H1 (cell line): ENCODE measurements around the gene OLFM2. TPM values are rescaled to one million over a fixed set of nuclear protein-coding genes. Genes with fewer than 3 reads are reported as not detected.
A peak's percentile ranks its signal among the peaks of the same experiment; 100 is the strongest.

ENCODE experiments used
- CTCF ChIA-PET: fragments of 300-600 bp; sonication (Branson Sonifier 250); formaldehyde crosslinking; loops from one replicate; lab custom pipeline; 2021; ENCODE audit not compliant: partially characterized antibody; lab: Charles Lee
- POLR2A ChIA-PET: fragments of 300-600 bp; sonication (Branson Sonifier 250); formaldehyde crosslinking; loops from one replicate; lab custom pipeline; 2021; ENCODE audit warnings: inconsistent platforms; ENCODE audit not compliant: partially characterized antibody; lab: Charles Lee
- DNase-seq, 2 experiments: peaks; one replicate each; pipeline versions ENCODE4 v3.0.0 to v3.0.0-alpha.2; 2010 to 2022; ENCODE audit warnings: low spot score in 2 of 2, low read depth in 1 of 2, mixed read lengths in 1 of 2
- FAIRE-seq: peaks from 2 replicates; lab custom pipeline; 2011; peaks lifted over from hg19 to GRCh38; lab: Jason Lieb, UNC
- H2AFZ ChIP-seq: 2 replicates; pipeline ENCODE4 v1.8.1; 2012; ENCODE audit warnings: low read length, inconsistent platforms
- H2AK5ac ChIP-seq: 2 replicates; pipeline ENCODE4 v1.6.1; 2013; ENCODE audit warnings: low read depth, low read length
- H2BK120ac ChIP-seq: replicated peaks from 2 replicates; pipeline ENCODE3; 2013; ENCODE audit warnings: low read depth, low read length, inconsistent platforms
- H2BK12ac ChIP-seq: 2 replicates; pipeline ENCODE4 v1.6.1; 2013; ENCODE audit warnings: low read depth, low read length
- H2BK15ac ChIP-seq: 2 replicates; pipeline ENCODE4 v1.6.1; 2013; ENCODE audit warnings: low read length
- H2BK20ac ChIP-seq: 2 replicates; pipeline ENCODE4 v1.6.1; 2013; ENCODE audit warnings: low read length
- H2BK5ac ChIP-seq: 2 replicates; pipeline ENCODE4 v1.6.1; 2013; ENCODE audit warnings: low read depth, low read length
- H3K14ac ChIP-seq: 2 replicates; pipeline ENCODE4 v1.6.1; 2013; ENCODE audit warnings: inconsistent platforms; ENCODE audit not compliant: insufficient read length
- H3K18ac ChIP-seq: 2 replicates; pipeline ENCODE4 v1.6.1; 2013; ENCODE audit warnings: low read length; ENCODE audit errors: extremely low read depth
- H3K23ac ChIP-seq: 2 replicates; pipeline ENCODE4 v1.6.1; 2013; ENCODE audit warnings: inconsistent platforms; ENCODE audit not compliant: insufficient read length
- H3K23me2 ChIP-seq: 2 replicates; pipeline ENCODE4 v1.6.1; 2013; ENCODE audit warnings: low read depth, low read length
- H3K27ac ChIP-seq: 2 replicates; pipeline ENCODE4 v1.6.1; 2011; ENCODE audit warnings: low read depth, low read length, inconsistent platforms
- H3K27me3 ChIP-seq, 4 experiments: replicated peaks in 1 of 4; 1 replicate in 1 of 4; 2 replicates in 3 of 4; pipeline versions ENCODE4 v1.6.1 to v1.8.1; 2011 to 2013; ENCODE audit warnings: low read length in 3 of 4, mild to moderate bottlenecking in 3 of 4, inconsistent platforms in 2 of 4, mixed read lengths in 2 of 4, moderate library complexity in 1 of 4; ENCODE audit not compliant: control insufficient read depth in 3 of 4, insufficient read depth in 3 of 4; ENCODE audit errors: extremely low read depth in 1 of 4
- H3K36me3 ChIP-seq, 4 experiments: 2 replicates each; pipeline versions ENCODE4 v1.6.1 to v1.8.1; 2011 to 2013; ENCODE audit warnings: mild to moderate bottlenecking in 4 of 4, low read length in 3 of 4, moderate library complexity in 2 of 4, control low read depth in 1 of 4, inconsistent platforms in 1 of 4; ENCODE audit not compliant: insufficient read depth in 4 of 4, control insufficient read depth in 2 of 4
- H3K4ac ChIP-seq: replicated peaks from 2 replicates; pipeline ENCODE3; 2013; ENCODE audit warnings: low read length, low read depth, mixed read lengths, inconsistent platforms; ENCODE audit not compliant: insufficient read length
- H3K4me1 ChIP-seq, 4 experiments: replicated peaks in 1 of 4; 1 replicate in 1 of 4; 2 replicates in 3 of 4; pipeline versions ENCODE4 v1.6.1 to v1.8.1; 2011 to 2013; ENCODE audit warnings: low read length in 3 of 4, inconsistent platforms in 2 of 4, mixed read lengths in 1 of 4; ENCODE audit not compliant: insufficient read depth in 4 of 4, control insufficient read depth in 3 of 4
- H3K4me2 ChIP-seq, 2 experiments: 2 replicates each; pipeline versions ENCODE4 v1.6.1 to v1.8.1; 2011 to 2013; ENCODE audit warnings: low read depth in 2 of 2, low read length in 2 of 2, control low read depth in 1 of 2, inconsistent platforms in 1 of 2, mild to moderate bottlenecking in 1 of 2; ENCODE audit not compliant: insufficient read depth in 1 of 2
- H3K4me3 ChIP-seq, 4 experiments: fragments of 200-600, 300-600 bp in 1 of 4; sonication (generic), shearing (Covaris generic), sonication (Bioruptor Twin) in 1 of 4; 2 replicates each; pipeline versions ENCODE4 v1.5.1 to v1.8.1; 2011 to 2016; ENCODE audit warnings: low read length in 4 of 4, low read depth in 3 of 4, control low read depth in 2 of 4, inconsistent platforms in 2 of 4, mild to moderate bottlenecking in 2 of 4, mixed read lengths in 1 of 4, moderate library complexity in 1 of 4; ENCODE audit not compliant: insufficient read depth in 2 of 4; ENCODE audit errors: extremely low read depth in 1 of 4
- H3K56ac ChIP-seq: replicated peaks from 2 replicates; pipeline ENCODE3; 2013; ENCODE audit warnings: low read depth, mild to moderate bottlenecking, mixed read lengths, low read length, inconsistent platforms; ENCODE audit not compliant: insufficient read length
- H3K79me1 ChIP-seq: 2 replicates; pipeline ENCODE4 v1.6.1; 2013; ENCODE audit warnings: low read depth, low read length, control low read depth
- H3K79me2 ChIP-seq, 2 experiments: 2 replicates each; pipeline versions ENCODE4 v1.6.1 to v1.8.1; 2012 to 2013; ENCODE audit warnings: low read length in 2 of 2, mild to moderate bottlenecking in 2 of 2, inconsistent platforms in 1 of 2; ENCODE audit not compliant: insufficient read depth in 2 of 2, control insufficient read depth in 1 of 2
- H3K9ac ChIP-seq, 4 experiments: replicated peaks in 1 of 4; 1 replicate in 1 of 4; 2 replicates in 3 of 4; pipeline versions ENCODE4 v1.6.1 to v1.8.1; 2011 to 2013; ENCODE audit warnings: low read depth in 3 of 4, low read length in 3 of 4, control low read depth in 2 of 4, mild to moderate bottlenecking in 2 of 4, moderate library complexity in 2 of 4, inconsistent platforms in 1 of 4; ENCODE audit errors: extremely low read depth in 1 of 4
- H3K9me3 ChIP-seq, 2 experiments: 2 replicates each; pipeline versions ENCODE4 v1.6.1 to v1.8.1; 2012 to 2013; ENCODE audit warnings: mild to moderate bottlenecking in 2 of 2, moderate library complexity in 2 of 2, control low read depth in 1 of 2, inconsistent platforms in 1 of 2, low read depth in 1 of 2, low read length in 1 of 2, mixed read lengths in 1 of 2; ENCODE audit not compliant: insufficient read depth in 2 of 2
- H4K20me1 ChIP-seq, 2 experiments: replicated peaks in 1 of 2; 2 replicates each; pipeline versions ENCODE3 to v1.8.1; 2011 to 2013; ENCODE audit warnings: inconsistent platforms in 2 of 2, low read length in 2 of 2, mild to moderate bottlenecking in 1 of 2; ENCODE audit not compliant: insufficient read depth in 2 of 2, control insufficient read depth in 1 of 2
- H4K5ac ChIP-seq: 2 replicates; pipeline ENCODE4 v1.6.1; 2013; ENCODE audit warnings: low read length, low read depth, mixed read lengths, inconsistent platforms; ENCODE audit not compliant: insufficient read length
- H4K8ac ChIP-seq: 2 replicates; pipeline ENCODE4 v1.8.0; 2013; ENCODE audit warnings: mild to moderate bottlenecking, moderate library complexity, low read length, inconsistent platforms; ENCODE audit not compliant: insufficient read depth; ENCODE audit errors: extremely low read depth
- H4K91ac ChIP-seq: replicated peaks from 2 replicates; pipeline ENCODE3; 2013; ENCODE audit warnings: low read length, mixed read lengths, inconsistent platforms; ENCODE audit not compliant: insufficient read length
- EGR1 ChIP-seq: IDR thresholded peaks from 2 replicates; pipeline ENCODE4 v1.6.1; 2011; ENCODE audit warnings: low read depth, low read length, borderline replicate concordance
- PHF8 ChIP-seq: fragments of 200-600 bp; sonication (generic); conservative IDR thresholded peaks from 2 replicates; pipeline ENCODE4 v1.7.1; 2012; ENCODE audit warnings: low read depth, mild to moderate bottlenecking, inconsistent platforms, low read length, moderate library complexity
- RBBP5 ChIP-seq: IDR thresholded peaks from 2 replicates; pipeline ENCODE4 v1.7.1; 2012; ENCODE audit warnings: low read depth, mild to moderate bottlenecking, inconsistent platforms, low read length, moderate library complexity, borderline replicate concordance
- RXRA ChIP-seq: IDR thresholded peaks from 2 replicates; pipeline ENCODE4 v1.6.1; 2011; ENCODE audit warnings: low read depth, mild to moderate bottlenecking, low read length, moderate library complexity; ENCODE audit not compliant: insufficient read depth
- SP4 ChIP-seq: IDR thresholded peaks from 2 replicates; pipeline ENCODE4 v1.6.1; 2012; ENCODE audit warnings: low read length, inconsistent platforms
- TAF7 ChIP-seq: optimal IDR thresholded peaks from 2 replicates; pipeline ENCODE3; 2011; ENCODE audit warnings: low read depth, mild to moderate bottlenecking, inconsistent platforms, low read length, moderate library complexity, borderline replicate concordance
- YY1 ChIP-seq: IDR thresholded peaks from 2 replicates; pipeline ENCODE4 v1.6.1; 2011; ENCODE audit warnings: low read depth, mild to moderate bottlenecking, low read length
- WGBS, 2 experiments: shearing (Covaris generic) in 1 of 2; methylation state at CpG; one replicate each; pipeline versions ENCODE4 v1.1.6 to v1.1.7; 2013 to 2015; ENCODE audit warnings: low lambda C conversion rate in 2 of 2, mixed read lengths in 2 of 2, inconsistent platforms in 1 of 2, low coverage in 1 of 2, missing lambda C conversion rate in 1 of 2; ENCODE audit not compliant: insufficient replicate concordance in 2 of 2, insufficient coverage in 1 of 2, insufficient read length in 1 of 2; ENCODE audit errors: extremely low coverage in 1 of 2, missing lambda C conversion rate in 1 of 2; 5-methylcytosine and 5-hydroxymethylcytosine counted together
- polyA plus RNA-seq, 7 experiments: library from polyadenylated mRNA; depleted of rRNA in 3 of 7; stranded (reverse) in 5 of 7; unstranded in 2 of 7; fragments of >200 nt in 5 of 7; fragments of 200-250 nt in 2 of 7; gene quantifications; 1 replicate in 5 of 7; 2 replicates in 1 of 7; 4 replicates in 1 of 7; pipeline versions ENCODE4 v1.2.1 to v1.2.3, GENCODE V29; 2011 to 2013; ENCODE audit warnings: missing spikeins in 2 of 7, mixed read lengths in 2 of 7
- total RNA-seq: library from RNA; stranded (reverse); fragmentation: NEBNext Ultra II Directional; extraction: Animal tissue kit (Norgen Biotek cat#: 25700); gene quantifications from 2 replicates; pipeline ENCODE4 v1.2.1, GENCODE V29; 2021

OLFM2 gene
- total and polyA plus RNA-seq, 2 of the 8 experiments (the other 6 are each of a cell fraction or from before 2014, with no cell fraction given) = 68.2 to 151 TPM

DNA sequence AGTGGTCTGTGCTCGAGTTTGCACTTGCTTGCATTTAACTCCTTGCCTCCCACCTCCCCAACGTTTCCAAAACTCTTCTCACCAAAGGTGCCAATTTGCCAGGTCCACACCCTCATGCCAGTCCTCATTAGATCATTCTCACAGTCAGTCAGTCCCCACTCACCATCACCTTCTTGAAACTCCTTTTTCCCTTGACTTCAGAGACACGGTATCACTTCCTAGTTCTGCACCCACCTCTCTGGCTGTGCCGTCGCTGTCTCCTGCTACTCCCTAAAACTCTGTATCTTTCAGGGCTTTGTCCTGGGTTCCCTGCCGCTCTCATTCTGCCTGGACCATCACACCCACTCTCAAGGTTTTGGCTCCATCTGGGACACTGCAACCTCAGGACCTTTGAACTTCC is 19.6 kb downstream of the OLFM2 start:
- Histone ChIP-seq H4K5ac (no peak overlapping the region), H3K4me2 (no peak overlapping the region), H3K23me2 (peaks cover 10% of the 10 kb centered on the region; the same call in 1 of the 2 replicates), H3K27ac (no peak overlapping the region), H2AK5ac (no peak overlapping the region), H3K9me3 (no peaks in the 10 kb centered on the region), H3K23ac (no peak overlapping the region), H3K4me3 (no peak overlapping the region), H3K79me2 (peaks cover 2 to 28% of the 10 kb centered on the region in 2 experiments; a peak in 3 of 4 replicates), H2BK15ac (peak overlapping the region; percentile 2; the same call in 1 of the 2 replicates), H2BK5ac (peak overlapping the region; percentile 35; the same call in 1 of the 2 replicates), H2BK120ac (no peak overlapping the region), H3K79me1 (peaks cover 13% of the 10 kb centered on the region), H3K4ac (no peak overlapping the region), H2BK12ac (peak overlapping the region; percentile 87; the same call in 1 of the 2 replicates), H4K20me1 (peaks cover 12 to 27% of the 10 kb centered on the region in 2 experiments), H3K27me3 (peaks cover 0 to 9% (median 2%) of the 10 kb centered on the region in 4 experiments; a peak in 4 of 7 replicates), H2AFZ (no peak overlapping the region), H3K14ac (no peak overlapping the region), H3K18ac (no peak overlapping the region), H4K91ac (peak overlapping the region; percentile 11), H4K8ac (no peak overlapping the region), H3K56ac (no peak overlapping the region), H3K36me3 (no peaks in the 10 kb centered on the region), H3K4me1 (peaks cover 0 to 13% (median 5%) of the 10 kb centered on the region in 4 experiments; a peak in 6 of 7 replicates), H3K9ac (no peak overlapping the region), H2BK20ac (no peak overlapping the region)
- TF ChIP-seq EGR1 (no peak), YY1 (no peak), TAF7 (no peak), RXRA (no peak), SP4 (no peak), PHF8 (no peak), RBBP5 (no peak)
- no peak for FAIRE-seq
- ChIA-PET CTCF (interaction anchor here (0.7 to 2.3 kb wide), 4 partner anchors 10 to 197 kb away, joined by 3 to 7 read pairs (median 4); no protein-coding TSS in a partner anchor), POLR2A (interaction anchor here (0.6 to 1.5 kb wide), 6 partner anchors 8 to 290 kb away, joined by 3 to 4 read pairs (median 3); no protein-coding TSS in a partner anchor)
- no peak for DNase-seq
- WGBS, 2 experiments = 79% methylated on average over 6 of the region's 6 CpGs; no CpG with 5 or more reads in 1 of the 2 experiments
